Gastrocnemius medialis (tissue), 4 donors: ENCODE results near the gene ADH7.
"Not testable (repeated sequence)": the region's sequence is repeated elsewhere in the genome, so short reads cannot be mapped to it uniquely, and the experiment has no call there.

Source experiments
- POLR2A ChIP-seq, 2 donors: fragments of 450-650 bp; IDR thresholded peaks; one replicate each; pipeline ENCODE4 v1.6.1; 2017; ENCODE audit warnings: antibody characterized with exemption in 2 of 2, mild to moderate bottlenecking in 2 of 2, moderate library complexity in 2 of 2
- TF ChIP-seq, protein P1 (sequence below), 5 experiments: fragments of 450-650 bp in 3 of 5; fragments of 200-600 bp in 2 of 5; sonication (generic) in 2 of 5; IDR thresholded peaks in 4 of 5; conservative IDR thresholded peaks in 1 of 5; 1 replicate in 4 of 5; 2 replicates in 1 of 5; pipeline ENCODE4 v1.5.1; 2016 to 2019; ENCODE audit warnings: antibody characterized with exemption in 5 of 5, mild to moderate bottlenecking in 3 of 5, moderate library complexity in 3 of 5

DNA sequence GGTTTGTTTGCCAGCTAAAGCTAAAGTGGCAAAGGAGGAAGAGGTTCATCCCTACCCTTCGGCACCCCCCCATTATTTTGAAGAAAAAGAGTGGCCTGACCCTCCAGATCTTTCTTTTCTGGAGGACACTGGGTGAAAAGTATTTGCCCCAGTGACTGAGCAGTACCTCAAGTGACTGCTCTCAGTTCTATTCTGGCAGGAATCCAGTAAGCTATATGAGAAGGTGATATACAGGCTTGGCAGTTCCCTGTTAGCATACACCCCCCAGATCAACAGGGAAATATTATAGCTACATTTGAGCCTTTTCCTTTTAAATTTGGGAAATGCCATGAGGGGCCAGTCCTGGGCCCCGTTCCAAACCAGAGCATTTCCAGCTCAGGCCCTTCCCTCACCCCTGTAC lies 67.3 kb downstream of the ADH7 start:
- TF ChIP-seq POLR2A (IDR thresholded peaks at IDR 0.05): not testable (repeated sequence)
- TF ChIP-seq, protein P1, sequence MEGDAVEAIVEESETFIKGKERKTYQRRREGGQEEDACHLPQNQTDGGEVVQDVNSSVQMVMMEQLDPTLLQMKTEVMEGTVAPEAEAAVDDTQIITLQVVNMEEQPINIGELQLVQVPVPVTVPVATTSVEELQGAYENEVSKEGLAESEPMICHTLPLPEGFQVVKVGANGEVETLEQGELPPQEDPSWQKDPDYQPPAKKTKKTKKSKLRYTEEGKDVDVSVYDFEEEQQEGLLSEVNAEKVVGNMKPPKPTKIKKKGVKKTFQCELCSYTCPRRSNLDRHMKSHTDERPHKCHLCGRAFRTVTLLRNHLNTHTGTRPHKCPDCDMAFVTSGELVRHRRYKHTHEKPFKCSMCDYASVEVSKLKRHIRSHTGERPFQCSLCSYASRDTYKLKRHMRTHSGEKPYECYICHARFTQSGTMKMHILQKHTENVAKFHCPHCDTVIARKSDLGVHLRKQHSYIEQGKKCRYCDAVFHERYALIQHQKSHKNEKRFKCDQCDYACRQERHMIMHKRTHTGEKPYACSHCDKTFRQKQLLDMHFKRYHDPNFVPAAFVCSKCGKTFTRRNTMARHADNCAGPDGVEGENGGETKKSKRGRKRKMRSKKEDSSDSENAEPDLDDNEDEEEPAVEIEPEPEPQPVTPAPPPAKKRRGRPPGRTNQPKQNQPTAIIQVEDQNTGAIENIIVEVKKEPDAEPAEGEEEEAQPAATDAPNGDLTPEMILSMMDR (IDR thresholded peaks at IDR 0.05 in 4 of 5, conservative IDR thresholded peaks at IDR 0.05 in 1 of 5): not testable (repeated sequence)
